Glutamatergic neuron (in vitro differentiated cells): Measurements from ENCODE around the gene PLAC1. TPM values are rescaled to one million over a fixed set of nuclear protein-coding genes. Genes with fewer than 3 reads are reported as not detected.

Experiments
- DNase-seq: peaks from one replicate; pipeline ENCODE4 v3.0.0; 2022
- H3K27ac Mint-ChIP-seq: one replicate; pipeline ENCODE4 v1.8.0; 2020; ENCODE audit warnings: mild to moderate bottlenecking, mixed read lengths, inconsistent platforms; ENCODE audit not compliant: unreplicated experiment
- H3K27me3 Mint-ChIP-seq: one replicate; pipeline ENCODE4 v1.8.0; 2020; ENCODE audit warnings: mild to moderate bottlenecking, moderate library complexity, mixed read lengths, inconsistent platforms; ENCODE audit not compliant: unreplicated experiment
- H3K36me3 Mint-ChIP-seq: one replicate; pipeline ENCODE4 v1.8.0; 2020; ENCODE audit warnings: mild to moderate bottlenecking, mixed read lengths, inconsistent platforms; ENCODE audit not compliant: unreplicated experiment
- H3K4me1 Mint-ChIP-seq: one replicate; pipeline ENCODE4 v1.8.0; 2020; ENCODE audit warnings: mild to moderate bottlenecking, low read depth, mixed read lengths, inconsistent platforms; ENCODE audit not compliant: unreplicated experiment
- H3K4me3 Mint-ChIP-seq: one replicate; pipeline ENCODE4 v1.8.0; 2020; ENCODE audit warnings: mild to moderate bottlenecking, mixed read lengths, inconsistent platforms; ENCODE audit not compliant: unreplicated experiment
- H3K9me3 Mint-ChIP-seq: one replicate; pipeline ENCODE4 v1.8.0; 2020; ENCODE audit warnings: mild to moderate bottlenecking, moderate library complexity, mixed read lengths, inconsistent platforms; ENCODE audit not compliant: unreplicated experiment
- CTCF ChIP-seq: fragments of 200-600 bp; sonication (generic); IDR thresholded peaks from one replicate; pipeline ENCODE4 v1.5.0; 2021; ENCODE audit not compliant: partially characterized antibody, unreplicated experiment
- total RNA-seq: library from RNA; stranded (reverse); fragmentation: NEBNext Ultra II Directional; extraction: Animal tissue kit (Norgen Biotek cat#: 25700); gene quantifications from one replicate; pipeline ENCODE4 v1.2.1, GENCODE V29; 2021; ENCODE audit not compliant: unreplicated experiment

PLAC1 gene
- total RNA-seq, 1 donor from 2014 or later, result not detected

- TF ChIP-seq CTCF, result no peak
- peaks cover 4% of the 10 kb centered on the region for H3K4me1 Mint-ChIP-seq
- no peak for DNase-seq
- H3K27me3 Mint-ChIP-seq, result no peaks in the 10 kb centered on the region
- no peak overlapping the region for H3K27ac Mint-ChIP-seq
- no peaks in the 10 kb centered on the region for H3K36me3 Mint-ChIP-seq
- no peak overlapping the region for H3K4me3 Mint-ChIP-seq
- H3K9me3 Mint-ChIP-seq, result no peaks in the 10 kb centered on the region
Measured at GRCh38 chrX:134541906-134542305, 116.4 kb downstream of the PLAC1 start.

GRCh38 chrX:134538316-134538715 lies 120.0 kb downstream of the PLAC1 start:
- peaks cover 4% of the 10 kb centered on the region for H3K4me1 Mint-ChIP-seq
- H3K27ac Mint-ChIP-seq, result no peak overlapping the region
- H3K9me3 Mint-ChIP-seq, result no peaks in the 10 kb centered on the region
- H3K36me3 Mint-ChIP-seq, result no peaks in the 10 kb centered on the region
- no peak overlapping the region for H3K4me3 Mint-ChIP-seq
- no peak for DNase-seq
- no peak for TF ChIP-seq CTCF
- H3K27me3 Mint-ChIP-seq, result no peaks in the 10 kb centered on the region

- no peak for DNase-seq
- Mint-ChIP-seq H3K4me3 (no peak overlapping the region), H3K4me1 (no peaks in the 10 kb centered on the region), H3K9me3 (no peaks in the 10 kb centered on the region), H3K27ac (no peak overlapping the region), H3K36me3 (no peaks in the 10 kb centered on the region), H3K27me3 (no peaks in the 10 kb centered on the region)
- no peak for TF ChIP-seq CTCF
Measured at GRCh38 chrX:134537179-134537955, 120.9 kb downstream of the PLAC1 start.

- Mint-ChIP-seq H3K36me3 (no peaks in the 10 kb centered on the region), H3K27ac (no peak overlapping the region), H3K4me1 (no peaks in the 10 kb centered on the region), H3K9me3 (no peaks in the 10 kb centered on the region), H3K4me3 (no peak overlapping the region), H3K27me3 (no peaks in the 10 kb centered on the region)
- DNase-seq, result no peak
- TF ChIP-seq CTCF, result no peak
Measured at GRCh38 chrX:134533952-134534351, 124.3 kb downstream of the PLAC1 start.

GRCh38 chrX:134533352-134533751 lies 124.9 kb downstream of the PLAC1 start:
- no peak overlapping the region for H3K27ac Mint-ChIP-seq
- H3K36me3 Mint-ChIP-seq, result no peaks in the 10 kb centered on the region
- no peak overlapping the region for H3K4me3 Mint-ChIP-seq
- no peaks in the 10 kb centered on the region for H3K9me3 Mint-ChIP-seq
- no peak for TF ChIP-seq CTCF
- H3K4me1 Mint-ChIP-seq, result no peaks in the 10 kb centered on the region
- no peak for DNase-seq
- no peaks in the 10 kb centered on the region for H3K27me3 Mint-ChIP-seq
